Common myeloid progenitor, CD34-positive (primary cell): Measurements from ENCODE around the gene E4F1.

ENCODE experiments used
- CTCF ChIA-PET: fragments of 350-600 bp; sonication (Branson Sonifier 250); formaldehyde crosslinking; loops from one replicate; lab custom pipeline; 2021; ENCODE audit warnings: antibody characterized with exemption; lab: Charles Lee
- POLR2A ChIA-PET: fragments of 350-600 bp; sonication (Branson Sonifier 250); formaldehyde crosslinking; loops from one replicate; lab custom pipeline; 2021; ENCODE audit warnings: antibody characterized with exemption; lab: Charles Lee
- DNase-seq, 3 donors: peaks; one replicate each; pipeline versions ENCODE4 v3.0.0 to v3.0.0-alpha.2; 2013
- H3K27ac ChIP-seq, 2 experiments: 1 replicate in 1 of 2; 2 replicates in 1 of 2; pipeline ENCODE4 v1.7.0; 2013; ENCODE audit warnings: inconsistent platforms in 2 of 2, low read length in 2 of 2, mild to moderate bottlenecking in 2 of 2, low read depth in 1 of 2, moderate library complexity in 1 of 2; ENCODE audit not compliant: severe bottlenecking in 2 of 2, insufficient read depth in 1 of 2, poor library complexity in 1 of 2
- H3K27me3 ChIP-seq, 5 experiments: replicated peaks in 2 of 5; 1 replicate in 3 of 5; 2 replicates in 2 of 5; pipeline versions ENCODE4 v1.6.1 to v1.7.0; 2013; ENCODE audit warnings: low read length in 4 of 5, mild to moderate bottlenecking in 2 of 5, moderate library complexity in 2 of 5, inconsistent platforms in 1 of 5; ENCODE audit not compliant: insufficient read depth in 5 of 5, control insufficient read depth in 4 of 5
- H3K36me3 ChIP-seq, 4 experiments: 1 replicate in 2 of 4; 2 replicates in 2 of 4; pipeline versions ENCODE4 v1.6.1 to v1.7.0; 2013; ENCODE audit warnings: low read length in 3 of 4, control low read depth in 1 of 4, mild to moderate bottlenecking in 1 of 4; ENCODE audit not compliant: control insufficient read depth in 4 of 4, insufficient read depth in 4 of 4
- H3K4me1 ChIP-seq, 4 experiments: 1 replicate in 3 of 4; 2 replicates in 1 of 4; pipeline versions ENCODE4 v1.6.1 to v1.7.1; 2013; ENCODE audit warnings: low read length in 3 of 4, mild to moderate bottlenecking in 3 of 4, control low read depth in 1 of 4, inconsistent platforms in 1 of 4, moderate library complexity in 1 of 4; ENCODE audit not compliant: control insufficient read depth in 4 of 4, insufficient read depth in 4 of 4; ENCODE audit errors: control extremely low read depth in 1 of 4
- H3K4me3 ChIP-seq, 7 experiments: 1 replicate in 4 of 7; 2 replicates in 3 of 7; pipeline versions ENCODE4 v1.5.1 to v1.7.0; 2013; ENCODE audit warnings: mild to moderate bottlenecking in 7 of 7, low read length in 6 of 7, moderate library complexity in 6 of 7, inconsistent platforms in 2 of 7, low read depth in 2 of 7, control low read depth in 1 of 7; ENCODE audit not compliant: insufficient read depth in 4 of 7, control insufficient read depth in 1 of 7; ENCODE audit errors: extremely low read depth in 1 of 7
- H3K9me3 ChIP-seq, 5 experiments: 1 replicate in 4 of 5; 2 replicates in 1 of 5; pipeline versions ENCODE4 v1.6.1 to v1.7.1; 2013; ENCODE audit warnings: low read length in 4 of 5, mild to moderate bottlenecking in 2 of 5, inconsistent platforms in 1 of 5, low read depth in 1 of 5, moderate library complexity in 1 of 5; ENCODE audit not compliant: control insufficient read depth in 4 of 5, insufficient read depth in 2 of 5; ENCODE audit errors: control extremely low read depth in 1 of 5
- WGBS: methylation state at CpG from one replicate; pipeline ENCODE4 v1.1.5; 2013; ENCODE audit not compliant: insufficient coverage; 5-methylcytosine and 5-hydroxymethylcytosine counted together

E4F1 gene

DNA sequence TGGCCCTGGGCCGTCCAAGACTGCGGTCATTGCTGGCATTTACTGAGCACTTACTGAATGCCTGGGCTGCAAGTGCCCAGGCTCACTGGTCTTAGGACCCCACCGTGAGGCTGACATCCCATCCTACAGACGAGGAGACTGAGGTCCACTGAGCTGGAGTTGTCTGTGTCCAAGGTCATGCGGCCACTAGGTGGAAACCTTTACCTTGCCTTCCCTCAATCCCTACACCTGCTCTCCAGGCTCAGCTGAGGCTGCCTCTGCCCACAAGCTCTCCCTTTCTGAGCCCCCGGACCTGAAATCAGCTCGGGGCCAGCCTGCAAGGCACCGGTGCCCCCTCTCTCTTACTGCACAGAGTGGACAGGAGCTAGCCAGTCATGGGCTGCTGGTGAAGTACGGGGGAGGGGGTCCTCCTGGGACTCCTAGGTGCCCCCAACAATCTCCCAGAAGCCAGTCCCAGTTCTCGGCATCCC, 28.5 kb upstream of the E4F1 start:
- no peak overlapping the region for H3K27ac ChIP-seq
- peaks cover 8 to 61% (median 23%) of the 10 kb centered on the region in 5 experiments for H3K27me3 ChIP-seq
- WGBS: 42% methylated on average over 5 of the region's 10 CpGs

DNA sequence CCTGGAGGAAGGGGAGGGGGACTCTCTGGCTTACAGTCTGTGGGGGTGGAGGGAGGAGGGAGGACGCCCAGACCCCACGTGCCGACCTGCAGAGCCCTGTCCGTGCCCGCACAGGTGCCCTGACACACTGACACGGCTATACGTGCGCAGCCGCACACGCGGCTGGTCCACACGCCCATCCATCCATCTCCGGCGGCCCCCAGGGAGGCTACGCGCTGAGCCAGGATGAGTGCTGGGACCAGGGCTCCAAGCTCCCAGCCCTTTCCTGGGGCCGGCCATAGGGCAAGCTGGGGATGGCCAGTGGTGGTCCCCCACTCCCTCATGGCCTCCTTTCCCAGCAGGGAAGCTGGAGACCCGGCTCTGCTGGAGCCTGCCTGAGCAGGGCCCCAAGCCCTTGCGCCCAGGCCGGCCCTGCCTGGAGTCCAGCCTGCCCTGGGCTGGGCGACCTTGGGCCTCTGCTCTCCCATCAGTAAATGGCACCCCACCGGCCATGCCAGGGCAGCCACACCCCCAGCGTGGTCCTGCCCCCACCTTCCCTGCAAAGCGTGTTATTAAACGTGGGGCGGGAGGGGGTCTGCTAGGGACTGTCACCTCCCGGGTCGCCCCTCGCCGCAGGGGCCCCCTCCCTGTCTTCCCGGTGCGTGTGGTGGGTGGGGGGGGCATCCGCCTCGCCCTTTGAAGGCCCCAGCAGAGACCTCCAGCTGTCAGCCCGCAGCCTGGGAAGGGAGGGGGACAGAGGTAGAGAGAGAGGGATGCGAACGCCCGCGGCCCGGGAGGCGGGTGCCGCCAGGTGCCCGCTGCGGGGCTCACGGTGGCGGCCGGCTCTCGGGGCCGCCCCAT, 27.8 kb upstream of the E4F1 start:
- Histone ChIP-seq H3K27me3 (peaks cover 8 to 61% (median 28%) of the 10 kb centered on the region in 5 experiments), H3K36me3 (no peaks in the 10 kb centered on the region), H3K4me1 (peaks cover 0 to 16% (median 11%) of the 10 kb centered on the region in 4 experiments), H3K9me3 (no peaks in the 10 kb centered on the region), H3K4me3 (peak overlapping the region in 4 of 7 experiments; percentile 36 to 55 (median 46)), H3K27ac (no peak overlapping the region)
- DNase-seq: peak in 1 of 3 donors; percentile 18
- 1% methylated on average over 32 of the region's 49 CpGs for WGBS
- CTCF ChIA-PET: interaction anchor here (1.4 to 2.6 kb wide), 4 partner anchors 8 to 234 kb away, joined by 3 to 8 read pairs (median 6); partner anchors contain the start of genes CCNF and ECI1
- POLR2A ChIA-PET: interaction anchor here (0.9 to 1.0 kb wide), 2 partner anchors 40 to 55 kb away, joined by 3 read pairs; partner anchors contain the start of gene TRAF7

More for the DNA sequence above, 28.5 kb upstream of the E4F1 start:
- peak; percentile 40 to 69 (median 64) for DNase-seq
- peaks cover 0 to 16% (median 11%) of the 10 kb centered on the region in 4 experiments for H3K4me1 ChIP-seq
- H3K36me3 ChIP-seq: no peaks in the 10 kb centered on the region
- POLR2A ChIA-PET: interaction anchor here (0.9 kb wide), 1 partner anchor 39 kb away, joined by 3 read pairs; the partner anchor contains the start of gene TRAF7
- CTCF ChIA-PET: interaction anchor here (0.8 to 2.6 kb wide), 9 partner anchors 9 to 342 kb away, joined by 3 to 8 read pairs (median 5); partner anchors contain the start of genes CCNF and ECI1
- peak overlapping the region in 2 of 7 experiments; percentile 6 to 19 for H3K4me3 ChIP-seq
- no peaks in the 10 kb centered on the region for H3K9me3 ChIP-seq

DNA sequence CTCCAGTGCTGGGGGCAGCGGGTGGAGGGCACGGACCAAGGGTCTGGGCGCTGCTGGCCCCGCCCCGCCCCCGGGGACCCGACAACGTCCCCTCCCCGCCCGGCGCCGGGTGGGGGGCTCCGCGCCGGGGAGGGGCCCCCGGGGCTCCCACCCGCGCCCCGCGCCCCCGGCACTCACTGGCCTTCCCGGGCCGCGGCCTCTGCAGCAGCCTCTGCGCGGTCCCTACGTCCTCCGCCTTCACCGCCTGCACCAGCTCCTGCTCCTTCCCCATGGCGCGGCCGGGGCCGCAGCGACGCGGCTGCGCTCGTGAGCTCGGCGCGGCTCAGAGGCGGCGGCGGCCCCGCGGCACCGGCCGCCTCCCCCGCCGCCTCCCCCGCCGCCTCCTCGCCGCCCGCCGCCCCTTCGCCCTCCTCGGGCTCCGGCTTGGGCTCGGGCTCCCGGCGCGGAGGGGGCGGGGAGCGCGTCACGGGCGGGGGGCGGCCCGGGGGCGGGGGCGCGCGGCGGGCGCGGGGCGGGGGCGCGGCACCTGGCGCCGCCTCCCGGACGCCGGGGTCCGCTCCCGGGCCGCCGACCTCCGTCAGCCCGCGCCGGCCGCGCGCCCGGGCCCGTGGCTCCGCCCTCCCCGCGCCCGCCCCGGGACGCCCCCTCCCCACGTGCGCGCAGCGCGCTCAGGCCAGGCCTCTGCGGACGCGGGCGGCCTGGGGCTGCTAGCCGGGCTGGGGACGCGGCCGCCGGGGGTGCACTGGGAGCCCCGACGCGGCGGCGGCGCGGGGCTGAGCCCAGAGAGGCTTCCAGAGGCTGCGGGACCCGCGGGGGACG, 27.0 kb upstream of the E4F1 start, which contains the start of gene CASKIN1:
Gene CASKIN1, minus strand, starts transcription at position 444 of the 819 bp plus-strand sequence. Its CDS starts 173 bp downstream, at position 271.
- Histone ChIP-seq H3K36me3 (no peaks in the 10 kb centered on the region), H3K4me3 (peak within 1 kb of the TSS in 5 of 7 experiments; percentile 19 to 55 (median 43)), H3K9me3 (no peaks in the 10 kb centered on the region), H3K27me3 (peaks cover 8 to 61% (median 28%) of the 10 kb centered on the region in 5 experiments), H3K27ac (no peak within 1 kb of the TSS), H3K4me1 (peaks cover 0 to 16% (median 11%) of the 10 kb centered on the region in 4 experiments)
- ChIA-PET CTCF (no interaction called here), POLR2A (interaction anchor here (1.0 kb wide), 1 partner anchor 54 kb away, joined by 3 read pairs; no protein-coding TSS in a partner anchor)
- DNase-seq: peak in 2 of 3 donors; percentile 44 to 54
- WGBS: 0% methylated on average over 64 of the region's 129 CpGs

DNA sequence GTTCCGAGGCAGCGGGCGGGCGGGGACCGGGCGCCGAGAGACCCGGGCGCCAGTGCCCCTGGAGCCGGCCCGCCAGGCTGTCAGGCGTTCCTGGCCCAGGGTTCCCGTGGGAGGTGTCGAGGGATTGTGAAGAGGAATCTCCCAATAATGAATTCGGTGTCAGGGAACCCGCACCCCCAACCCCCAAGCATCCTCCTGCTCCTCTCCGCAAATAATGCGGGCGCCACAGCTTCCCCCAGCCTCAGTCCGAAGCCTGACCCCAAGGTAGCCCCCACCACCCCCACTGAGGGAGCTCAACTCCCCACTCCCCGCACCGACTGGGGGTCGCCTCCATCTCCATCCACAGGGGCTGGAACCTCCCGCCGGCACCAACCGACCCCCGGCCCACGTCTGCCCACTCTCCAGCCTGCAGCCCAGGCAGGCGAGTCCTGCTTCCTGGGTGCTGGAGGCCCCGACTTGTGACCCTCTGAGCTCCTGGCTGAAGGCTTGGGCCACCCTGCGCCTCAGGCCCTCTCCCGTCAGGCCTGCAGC, 26.3 kb upstream of the E4F1 start:
- no peaks in the 10 kb centered on the region for H3K36me3 ChIP-seq
- 15% methylated on average over 26 of the region's 32 CpGs for WGBS
- peaks cover 8 to 61% (median 28%) of the 10 kb centered on the region in 5 experiments for H3K27me3 ChIP-seq
- ChIA-PET CTCF (interaction anchor here (0.6 kb wide), 1 partner anchor 104 kb away, joined by 3 read pairs; no protein-coding TSS in a partner anchor), POLR2A (no interaction called here)
- no peaks in the 10 kb centered on the region for H3K9me3 ChIP-seq
- H3K4me1 ChIP-seq: peaks cover 0 to 16% (median 11%) of the 10 kb centered on the region in 4 experiments
- no peak for DNase-seq
- peak overlapping the region in 4 of 7 experiments; percentile 23 to 48 (median 36) for H3K4me3 ChIP-seq
- no peak overlapping the region for H3K27ac ChIP-seq

DNA sequence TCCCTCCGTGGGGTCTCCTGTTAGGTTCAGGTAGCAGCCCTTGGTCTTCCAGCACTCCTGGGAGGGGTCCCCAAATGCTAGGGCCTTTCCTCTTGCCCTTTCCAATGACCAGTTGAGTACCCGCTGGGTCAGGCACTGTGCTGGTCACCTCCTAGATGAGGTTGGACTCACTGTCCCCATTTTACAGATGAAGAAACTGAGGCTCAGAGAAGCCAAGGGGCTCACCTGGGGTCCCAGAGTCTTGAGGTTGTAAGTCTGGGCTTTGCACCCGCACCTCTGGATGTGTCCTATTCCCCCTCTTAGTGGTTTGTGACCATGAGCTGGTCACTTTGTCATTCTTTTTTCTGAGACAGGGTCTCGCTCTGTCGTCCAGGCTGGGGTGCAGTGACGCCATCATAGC, 25.6 kb upstream of the E4F1 start:
- H3K4me3 ChIP-seq: no peak overlapping the region
- H3K27me3 ChIP-seq: peaks cover 8 to 61% (median 28%) of the 10 kb centered on the region in 5 experiments
- H3K36me3 ChIP-seq: no peaks in the 10 kb centered on the region
- H3K9me3 ChIP-seq: no peaks in the 10 kb centered on the region
- POLR2A ChIA-PET: no interaction called here
- H3K4me1 ChIP-seq: peaks cover 0 to 16% (median 11%) of the 10 kb centered on the region in 4 experiments
- WGBS: 91% methylated on average over 3 of the region's 6 CpGs
- CTCF ChIA-PET: no interaction called here
- no peak overlapping the region for H3K27ac ChIP-seq
- DNase-seq: no peak

DNA sequence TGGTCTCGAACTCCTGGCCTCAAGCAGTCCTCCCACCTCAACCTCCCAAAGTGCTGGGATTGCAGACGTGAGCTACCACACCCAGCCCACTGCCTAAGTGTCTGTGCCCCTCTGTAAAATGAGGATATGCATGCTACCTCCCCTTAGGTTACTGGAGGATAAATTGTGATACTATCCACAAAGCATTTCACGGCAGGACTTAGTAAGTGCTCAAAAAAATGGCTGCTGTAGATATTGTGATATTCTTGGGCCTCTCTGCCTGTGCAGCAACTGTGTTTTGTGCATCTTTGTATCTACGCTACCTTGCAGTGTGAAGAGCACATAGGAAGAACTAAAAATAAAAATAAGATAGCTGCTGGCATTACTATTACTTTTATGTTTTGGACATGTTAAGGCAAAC, 25.1 kb upstream of the E4F1 start:
- CTCF ChIA-PET: no interaction called here

More for the DNA sequence above, 25.1 kb upstream of the E4F1 start:
- peaks cover 8 to 60% (median 28%) of the 10 kb centered on the region in 5 experiments for H3K27me3 ChIP-seq
- no peak for DNase-seq
- 100% methylated on average over 2 of the region's 4 CpGs for WGBS
- POLR2A ChIA-PET: no interaction called here
- H3K9me3 ChIP-seq: no peaks in the 10 kb centered on the region
- no peaks in the 10 kb centered on the region for H3K36me3 ChIP-seq
- H3K4me3 ChIP-seq: no peak overlapping the region
- no peak overlapping the region for H3K27ac ChIP-seq
- H3K4me1 ChIP-seq: peaks cover 0 to 16% (median 11%) of the 10 kb centered on the region in 4 experiments
